ENCODE data around the gene TRIM62.

DNA sequence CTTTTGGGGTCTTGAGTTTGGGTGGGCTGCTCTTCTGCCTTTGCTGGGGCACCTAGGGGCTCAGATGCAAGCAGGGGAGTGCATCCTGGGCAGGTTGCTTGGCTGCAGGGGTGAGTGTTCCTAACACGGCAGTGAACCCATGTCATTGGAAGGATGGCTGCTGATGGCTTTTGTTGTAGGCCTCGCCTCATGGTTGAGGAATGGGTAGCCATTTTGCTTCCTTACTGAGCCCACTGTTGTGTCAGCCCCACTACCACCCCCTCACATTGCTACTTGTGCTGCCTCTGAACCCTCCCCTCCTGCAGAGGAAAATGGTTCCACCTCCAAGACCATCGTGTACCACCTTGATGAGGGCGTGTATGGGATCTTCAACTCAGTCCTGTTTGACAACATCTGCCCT lies 84.1 kb downstream of the TRIM62 start:
- no peak for TF ChIP-seq SP1 (IDR thresholded peaks at IDR 0.05)
- TF ChIP-seq, protein P1, sequence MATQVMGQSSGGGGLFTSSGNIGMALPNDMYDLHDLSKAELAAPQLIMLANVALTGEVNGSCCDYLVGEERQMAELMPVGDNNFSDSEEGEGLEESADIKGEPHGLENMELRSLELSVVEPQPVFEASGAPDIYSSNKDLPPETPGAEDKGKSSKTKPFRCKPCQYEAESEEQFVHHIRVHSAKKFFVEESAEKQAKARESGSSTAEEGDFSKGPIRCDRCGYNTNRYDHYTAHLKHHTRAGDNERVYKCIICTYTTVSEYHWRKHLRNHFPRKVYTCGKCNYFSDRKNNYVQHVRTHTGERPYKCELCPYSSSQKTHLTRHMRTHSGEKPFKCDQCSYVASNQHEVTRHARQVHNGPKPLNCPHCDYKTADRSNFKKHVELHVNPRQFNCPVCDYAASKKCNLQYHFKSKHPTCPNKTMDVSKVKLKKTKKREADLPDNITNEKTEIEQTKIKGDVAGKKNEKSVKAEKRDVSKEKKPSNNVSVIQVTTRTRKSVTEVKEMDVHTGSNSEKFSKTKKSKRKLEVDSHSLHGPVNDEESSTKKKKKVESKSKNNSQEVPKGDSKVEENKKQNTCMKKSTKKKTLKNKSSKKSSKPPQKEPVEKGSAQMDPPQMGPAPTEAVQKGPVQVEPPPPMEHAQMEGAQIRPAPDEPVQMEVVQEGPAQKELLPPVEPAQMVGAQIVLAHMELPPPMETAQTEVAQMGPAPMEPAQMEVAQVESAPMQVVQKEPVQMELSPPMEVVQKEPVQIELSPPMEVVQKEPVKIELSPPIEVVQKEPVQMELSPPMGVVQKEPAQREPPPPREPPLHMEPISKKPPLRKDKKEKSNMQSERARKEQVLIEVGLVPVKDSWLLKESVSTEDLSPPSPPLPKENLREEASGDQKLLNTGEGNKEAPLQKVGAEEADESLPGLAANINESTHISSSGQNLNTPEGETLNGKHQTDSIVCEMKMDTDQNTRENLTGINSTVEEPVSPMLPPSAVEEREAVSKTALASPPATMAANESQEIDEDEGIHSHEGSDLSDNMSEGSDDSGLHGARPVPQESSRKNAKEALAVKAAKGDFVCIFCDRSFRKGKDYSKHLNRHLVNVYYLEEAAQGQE (IDR thresholded peaks at IDR 0.05) = no peak
- TF ChIP-seq TAF1 (conservative IDR thresholded peaks at IDR 0.05) = no peak
